PFSK-1 (cell line): ENCODE data around the gene JPH3.

Experiments used
- FOXP2 ChIP-seq: optimal IDR thresholded peaks from 2 replicates; pipeline ENCODE3; 2011; ENCODE audit warnings: borderline replicate concordance, control low read depth, inconsistent platforms; ENCODE audit not compliant: insufficient read depth; ENCODE audit errors: extremely low read length, extremely low read depth
- POLR2AphosphoS5 ChIP-seq: IDR thresholded peaks from 2 replicates; pipeline ENCODE4 v1.6.1; 2012; ENCODE audit warnings: low read depth, mild to moderate bottlenecking, control low read depth, low read length, moderate library complexity
- SIN3A ChIP-seq: IDR thresholded peaks from 2 replicates; pipeline ENCODE4 v1.6.1; 2012; ENCODE audit warnings: mild to moderate bottlenecking, low read length, moderate library complexity, borderline replicate concordance; ENCODE audit not compliant: insufficient read depth
- TAF1 ChIP-seq: IDR thresholded peaks from 2 replicates; pipeline ENCODE4 v1.6.1; 2012; ENCODE audit warnings: low read length, control low read depth, borderline replicate concordance; ENCODE audit not compliant: insufficient read depth
- TF ChIP-seq, protein P1 (sequence below), 2 experiments: IDR thresholded peaks; 2 replicates each; pipeline versions ENCODE4 v1.6.1 to v1.8.0; 2011 to 2012; ENCODE audit warnings: low read depth in 2 of 2, low read length in 2 of 2, control low read depth in 1 of 2, inconsistent platforms in 1 of 2, mild to moderate bottlenecking in 1 of 2, moderate library complexity in 1 of 2; ENCODE audit not compliant: insufficient read depth in 1 of 2

The JPH3 gene

GRCh38 chr16:87741700-87742415 is 139.6 kb downstream of the JPH3 start:
- TF ChIP-seq FOXP2 (no peak), TAF1 (no peak), POLR2AphosphoS5 (no peak), SIN3A (no peak)
- TF ChIP-seq, protein P1, sequence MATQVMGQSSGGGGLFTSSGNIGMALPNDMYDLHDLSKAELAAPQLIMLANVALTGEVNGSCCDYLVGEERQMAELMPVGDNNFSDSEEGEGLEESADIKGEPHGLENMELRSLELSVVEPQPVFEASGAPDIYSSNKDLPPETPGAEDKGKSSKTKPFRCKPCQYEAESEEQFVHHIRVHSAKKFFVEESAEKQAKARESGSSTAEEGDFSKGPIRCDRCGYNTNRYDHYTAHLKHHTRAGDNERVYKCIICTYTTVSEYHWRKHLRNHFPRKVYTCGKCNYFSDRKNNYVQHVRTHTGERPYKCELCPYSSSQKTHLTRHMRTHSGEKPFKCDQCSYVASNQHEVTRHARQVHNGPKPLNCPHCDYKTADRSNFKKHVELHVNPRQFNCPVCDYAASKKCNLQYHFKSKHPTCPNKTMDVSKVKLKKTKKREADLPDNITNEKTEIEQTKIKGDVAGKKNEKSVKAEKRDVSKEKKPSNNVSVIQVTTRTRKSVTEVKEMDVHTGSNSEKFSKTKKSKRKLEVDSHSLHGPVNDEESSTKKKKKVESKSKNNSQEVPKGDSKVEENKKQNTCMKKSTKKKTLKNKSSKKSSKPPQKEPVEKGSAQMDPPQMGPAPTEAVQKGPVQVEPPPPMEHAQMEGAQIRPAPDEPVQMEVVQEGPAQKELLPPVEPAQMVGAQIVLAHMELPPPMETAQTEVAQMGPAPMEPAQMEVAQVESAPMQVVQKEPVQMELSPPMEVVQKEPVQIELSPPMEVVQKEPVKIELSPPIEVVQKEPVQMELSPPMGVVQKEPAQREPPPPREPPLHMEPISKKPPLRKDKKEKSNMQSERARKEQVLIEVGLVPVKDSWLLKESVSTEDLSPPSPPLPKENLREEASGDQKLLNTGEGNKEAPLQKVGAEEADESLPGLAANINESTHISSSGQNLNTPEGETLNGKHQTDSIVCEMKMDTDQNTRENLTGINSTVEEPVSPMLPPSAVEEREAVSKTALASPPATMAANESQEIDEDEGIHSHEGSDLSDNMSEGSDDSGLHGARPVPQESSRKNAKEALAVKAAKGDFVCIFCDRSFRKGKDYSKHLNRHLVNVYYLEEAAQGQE (IDR thresholded peaks at IDR 0.05; ENCODE audit: insufficient read depth in 1 of 2, low read depth in 2 of 2, low read length in 2 of 2) = no peak

DNA sequence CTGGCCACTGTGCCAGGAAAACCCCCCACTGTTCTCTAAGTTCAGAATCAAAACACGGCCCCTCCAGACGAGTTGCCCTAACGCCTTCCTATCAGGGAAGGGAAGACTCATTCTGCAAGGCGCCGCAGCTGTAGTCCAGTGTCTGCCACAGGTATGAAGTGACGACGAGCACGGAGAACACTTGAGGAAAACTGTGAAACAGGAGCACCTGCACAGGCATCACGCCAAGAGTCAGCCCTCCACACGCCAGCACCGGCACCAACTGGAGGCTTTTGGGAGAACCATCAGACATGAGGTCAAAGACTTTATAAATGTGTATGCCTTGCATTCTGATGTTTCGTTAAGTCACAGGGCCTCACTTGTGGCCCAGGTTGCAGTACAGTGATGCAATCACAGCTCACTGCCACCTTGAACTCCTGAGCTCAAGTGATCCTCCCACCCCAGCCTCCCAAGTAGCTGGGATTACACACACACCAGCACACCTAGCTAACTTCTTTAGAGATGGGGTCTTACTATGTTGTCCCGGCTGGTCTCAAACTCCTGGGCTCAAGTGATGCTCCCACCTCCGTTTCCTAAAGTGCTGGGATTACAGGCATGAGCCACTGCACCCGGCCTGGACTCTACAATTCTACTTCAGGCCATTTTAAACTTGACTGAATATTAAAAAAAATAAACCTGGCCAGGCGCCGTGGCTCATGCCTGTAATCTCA is 140.6 kb downstream of the JPH3 start:
- TF ChIP-seq FOXP2 (no peak), SIN3A (no peak), POLR2AphosphoS5 (no peak), TAF1 (no peak)
- TF ChIP-seq, protein P1 (IDR thresholded peaks at IDR 0.05; ENCODE audit: insufficient read depth in 1 of 2, low read depth in 2 of 2, low read length in 2 of 2) = no peak

GRCh38 chr16:87744750-87745514 is 142.6 kb downstream of the JPH3 start:
- TF ChIP-seq FOXP2 = no peak
- no peak for TF ChIP-seq POLR2AphosphoS5
- TF ChIP-seq, protein P1 (IDR thresholded peaks at IDR 0.05; ENCODE audit: insufficient read depth in 1 of 2, low read depth in 2 of 2, low read length in 2 of 2) = no peak
- TF ChIP-seq TAF1 = no peak
- TF ChIP-seq SIN3A = no peak

DNA sequence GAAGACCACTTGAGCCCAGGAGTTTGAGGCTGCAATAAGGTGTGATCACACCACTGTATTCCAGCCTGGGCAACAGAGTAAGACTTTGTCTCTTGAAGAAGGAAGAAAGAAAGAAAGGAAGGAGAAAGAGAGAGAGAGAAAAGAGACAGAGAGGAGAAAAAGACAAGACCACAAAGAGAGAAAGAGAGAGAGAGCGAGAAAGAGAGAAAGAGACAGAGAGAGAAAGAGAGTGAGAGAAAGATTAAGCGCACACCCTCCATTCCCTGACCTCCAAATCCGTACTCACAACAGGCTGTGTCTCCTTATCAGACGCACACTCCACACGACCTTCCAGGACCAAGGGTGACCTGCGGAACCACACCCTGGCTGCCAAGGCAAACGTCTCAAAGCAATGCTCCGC is 143.9 kb downstream of the JPH3 start:
- TF ChIP-seq, protein P1 (IDR thresholded peaks at IDR 0.05; ENCODE audit: insufficient read depth in 1 of 2, low read depth in 2 of 2, low read length in 2 of 2) = no peak
- no peak for TF ChIP-seq SIN3A
- no peak for TF ChIP-seq FOXP2
- TF ChIP-seq TAF1 = no peak
- TF ChIP-seq POLR2AphosphoS5 = no peak
